Measurements from ENCODE around the gene TNS4.

DNA sequence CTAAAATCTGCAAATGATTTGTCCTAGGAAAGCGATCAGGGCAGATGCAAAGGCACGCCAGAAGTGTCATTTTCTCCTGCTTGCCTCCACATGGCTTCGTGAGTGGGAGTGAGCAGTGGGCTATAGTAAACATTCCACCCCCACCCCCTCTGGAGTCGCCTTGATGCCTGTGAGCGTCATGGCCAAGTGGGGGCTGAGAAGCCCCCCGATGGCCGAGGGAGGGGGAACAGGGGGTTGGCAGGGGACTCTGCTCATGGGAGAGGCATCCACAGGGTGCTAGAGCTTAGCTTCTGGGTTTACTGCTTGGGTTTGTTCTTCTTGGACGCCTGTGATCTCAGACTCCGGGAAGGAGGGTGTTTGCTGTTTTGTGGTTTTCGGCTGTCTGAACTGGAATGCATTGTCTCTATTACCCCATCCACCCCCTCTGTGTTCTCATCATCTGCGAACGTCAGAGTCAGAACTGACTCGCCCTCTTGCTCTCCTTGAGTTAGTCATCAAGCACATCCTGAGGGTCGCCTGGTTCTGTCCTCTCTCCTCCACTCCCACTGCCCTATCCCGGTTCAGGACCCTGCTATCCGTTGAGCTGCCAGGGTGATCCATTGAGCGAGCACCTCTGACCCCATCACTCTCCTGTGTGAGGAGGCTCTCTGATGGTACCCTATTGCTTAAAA, 15.4 kb downstream of the TNS4 start:
- TF ChIP-seq POLR2A (IDR thresholded peaks at IDR 0.05), result no peak
- TF ChIP-seq, protein P1, sequence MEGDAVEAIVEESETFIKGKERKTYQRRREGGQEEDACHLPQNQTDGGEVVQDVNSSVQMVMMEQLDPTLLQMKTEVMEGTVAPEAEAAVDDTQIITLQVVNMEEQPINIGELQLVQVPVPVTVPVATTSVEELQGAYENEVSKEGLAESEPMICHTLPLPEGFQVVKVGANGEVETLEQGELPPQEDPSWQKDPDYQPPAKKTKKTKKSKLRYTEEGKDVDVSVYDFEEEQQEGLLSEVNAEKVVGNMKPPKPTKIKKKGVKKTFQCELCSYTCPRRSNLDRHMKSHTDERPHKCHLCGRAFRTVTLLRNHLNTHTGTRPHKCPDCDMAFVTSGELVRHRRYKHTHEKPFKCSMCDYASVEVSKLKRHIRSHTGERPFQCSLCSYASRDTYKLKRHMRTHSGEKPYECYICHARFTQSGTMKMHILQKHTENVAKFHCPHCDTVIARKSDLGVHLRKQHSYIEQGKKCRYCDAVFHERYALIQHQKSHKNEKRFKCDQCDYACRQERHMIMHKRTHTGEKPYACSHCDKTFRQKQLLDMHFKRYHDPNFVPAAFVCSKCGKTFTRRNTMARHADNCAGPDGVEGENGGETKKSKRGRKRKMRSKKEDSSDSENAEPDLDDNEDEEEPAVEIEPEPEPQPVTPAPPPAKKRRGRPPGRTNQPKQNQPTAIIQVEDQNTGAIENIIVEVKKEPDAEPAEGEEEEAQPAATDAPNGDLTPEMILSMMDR (IDR thresholded peaks at IDR 0.05), result no peak
- no peak for TF ChIP-seq EP300 (IDR thresholded peaks at IDR 0.05)

All from stomach (tissue), 4 donors.